Prostate gland (tissue), 2 donors: ENCODE results near the gene UBTD2.

Experiments used
- POLR2A ChIP-seq: fragments of 450-650 bp; IDR thresholded peaks from one replicate; pipeline ENCODE4 v1.6.1; 2016; ENCODE audit warnings: antibody characterized with exemption, mild to moderate bottlenecking
- POLR2AphosphoS5 ChIP-seq: sonication (generic); formaldehyde crosslinking; IDR thresholded peaks from one replicate; pipeline ENCODE4 v1.6.1; 2017; ENCODE audit warnings: antibody characterized with exemption
- TF ChIP-seq, protein P1 (sequence below), 4 experiments: fragments of 200-600 bp in 2 of 4; fragments of 450-650 bp in 2 of 4; sonication (generic) in 2 of 4; IDR thresholded peaks; 1 replicate in 3 of 4; 2 replicates in 1 of 4; pipeline ENCODE4 v1.5.1; 2016 to 2019; ENCODE audit warnings: antibody characterized with exemption in 4 of 4, mild to moderate bottlenecking in 2 of 4, moderate library complexity in 2 of 4

GRCh38 chr5:172183881-172184280 is 99.7 kb downstream of the UBTD2 start:
- TF ChIP-seq, protein P1, sequence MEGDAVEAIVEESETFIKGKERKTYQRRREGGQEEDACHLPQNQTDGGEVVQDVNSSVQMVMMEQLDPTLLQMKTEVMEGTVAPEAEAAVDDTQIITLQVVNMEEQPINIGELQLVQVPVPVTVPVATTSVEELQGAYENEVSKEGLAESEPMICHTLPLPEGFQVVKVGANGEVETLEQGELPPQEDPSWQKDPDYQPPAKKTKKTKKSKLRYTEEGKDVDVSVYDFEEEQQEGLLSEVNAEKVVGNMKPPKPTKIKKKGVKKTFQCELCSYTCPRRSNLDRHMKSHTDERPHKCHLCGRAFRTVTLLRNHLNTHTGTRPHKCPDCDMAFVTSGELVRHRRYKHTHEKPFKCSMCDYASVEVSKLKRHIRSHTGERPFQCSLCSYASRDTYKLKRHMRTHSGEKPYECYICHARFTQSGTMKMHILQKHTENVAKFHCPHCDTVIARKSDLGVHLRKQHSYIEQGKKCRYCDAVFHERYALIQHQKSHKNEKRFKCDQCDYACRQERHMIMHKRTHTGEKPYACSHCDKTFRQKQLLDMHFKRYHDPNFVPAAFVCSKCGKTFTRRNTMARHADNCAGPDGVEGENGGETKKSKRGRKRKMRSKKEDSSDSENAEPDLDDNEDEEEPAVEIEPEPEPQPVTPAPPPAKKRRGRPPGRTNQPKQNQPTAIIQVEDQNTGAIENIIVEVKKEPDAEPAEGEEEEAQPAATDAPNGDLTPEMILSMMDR (IDR thresholded peaks at IDR 0.05), result no peak
- TF ChIP-seq POLR2A (no peak), POLR2AphosphoS5 (no peak)
